Right lobe of liver (tissue), 6 donors: Measurements from ENCODE around the gene S100A9. TPM values are rescaled to one million over a fixed set of nuclear protein-coding genes. Genes with fewer than 3 reads are reported as not detected.

Experiments used
- ATAC-seq, 4 donors: fragments of 200-7000 bp; cut with Tn5 transposase; one replicate each; pipeline ENCODE4 v1.9.1; 2020; ENCODE audit warnings: mild to moderate bottlenecking in 4 of 4, moderate library complexity in 4 of 4
- DNase-seq, 3 donors: peaks; one replicate each; pipeline ENCODE4 v3.0.0-alpha.2; 2020
- H3K27ac ChIP-seq, 3 donors: fragments of 200-600 bp; one replicate each; pipeline ENCODE4 v1.8.0; 2022
- H3K27me3 ChIP-seq, 2 donors: fragments of 200-600 bp; one replicate each; pipeline ENCODE4 v1.8.0; 2022
- H3K36me3 ChIP-seq, 4 donors: fragments of 200-600 bp; sonication (generic) in 1 of 4; one replicate each; pipeline versions ENCODE4 v1.5.1 to v1.8.0; 2017 to 2022; ENCODE audit warnings: control low read depth in 1 of 4
- H3K4me1 ChIP-seq, 4 donors: fragments of 200-600 bp; sonication (generic) in 1 of 4; one replicate each; pipeline versions ENCODE4 v1.5.1 to v1.8.0; 2017 to 2022; ENCODE audit warnings: control low read depth in 1 of 4
- H3K4me3 ChIP-seq, 3 donors: fragments of 200-600 bp; one replicate each; pipeline ENCODE4 v1.8.0; 2022
- H3K9me3 ChIP-seq, 4 donors: fragments of 200-600 bp; sonication (generic) in 1 of 4; one replicate each; pipeline versions ENCODE4 v1.5.1 to v1.8.0; 2017 to 2022; ENCODE audit warnings: control low read depth in 1 of 4
- CTCF ChIP-seq, 4 donors: fragments of 200-600 bp in 3 of 4; fragments of 450-650 bp in 1 of 4; IDR thresholded peaks; one replicate each; pipeline versions ENCODE4 v1.5.1 to v1.8.0; 2016 to 2022; ENCODE audit warnings: antibody characterized with exemption in 4 of 4, mild to moderate bottlenecking in 2 of 4
- POLR2A ChIP-seq: fragments of 450-650 bp; IDR thresholded peaks from one replicate; pipeline ENCODE4 v1.6.1; 2017; ENCODE audit warnings: antibody characterized with exemption, mild to moderate bottlenecking
- WGBS: methylation state at CpG from one replicate; pipeline ENCODE4 v1.1.6; 2018; ENCODE audit warnings: low coverage, low lambda C conversion rate; ENCODE audit not compliant: insufficient coverage; ENCODE audit errors: missing lambda C conversion rate; 5-methylcytosine and 5-hydroxymethylcytosine counted together
- intact Hi-C, 2 donors: fragments of 100-400 bp; cut with DNase I; formaldehyde crosslinking; loops; one replicate each; pipeline versions ENCODE4 v1.11.2 to v1.14.1; 2022
- total RNA-seq, 6 experiments: library from RNA; depleted of rRNA in 2 of 6; stranded (reverse); fragments of >200 nt in 2 of 6; fragmentation: NEBNext Ultra II Directional in 3 of 6; extraction: Animal tissue kit (Norgen Biotek cat#: 25700) in 3 of 6; gene quantifications; one replicate each; pipeline versions ENCODE4 v1.1.0 to v1.2.4, GENCODE V29; 2016 to 2023
- donor health status: DM: no; HTN: yes; CAD: no.
- donor health status: DM: no; HTN: no; CAD: no.
- donor health status: DM: no; HTN: no; CAD: no.
- donor health status: DM: no; HTN: yes; CAD: no.
- donor health status: DM: no; HTN: yes; CAD: no.

The S100A9 gene
- total RNA-seq, 6 experiments from 2014 or later = 34.3 to 96.8 (median 64.5) TPM

- Histone ChIP-seq H3K27me3 (no peaks in the 10 kb centered on the region), H3K27ac (no peak overlapping the region), H3K4me1 (peaks cover 0 to 8% (median 2%) of the 10 kb centered on the region in 4 donors), H3K36me3 (no peaks in the 10 kb centered on the region), H3K4me3 (no peak overlapping the region), H3K9me3 (no peaks in the 10 kb centered on the region)
- ATAC-seq (no peak), DNase-seq (peak in 1 of 3 donors; percentile 39)
- no peak for TF ChIP-seq POLR2A
- TF ChIP-seq CTCF (IDR thresholded peaks at IDR 0.05) = no peak
- WGBS = 79% methylated on average over 5 of the region's 8 CpGs
- intact Hi-C loops = loop anchor here in 1 of 2 donors (10.0 kb wide), 1 partner anchor 48 kb away; no protein-coding TSS in a partner anchor
These were observed 1.1 kb upstream of the S100A9 start for GRCh38 chr1:153356392-153357075.

- DNase-seq (peak; percentile 85 to 91 (median 90)), ATAC-seq (peak; percentile 86 to 91 (median 90))
- TF ChIP-seq CTCF (IDR thresholded peaks at IDR 0.05) (no peak), POLR2A (no peak)
- Histone ChIP-seq H3K27ac (peak overlapping the region in 1 of 3 donors; percentile 47), H3K27me3 (no peaks in the 10 kb centered on the region), H3K4me1 (peaks cover 0 to 8% (median 2%) of the 10 kb centered on the region in 4 donors), H3K36me3 (no peaks in the 10 kb centered on the region), H3K9me3 (no peaks in the 10 kb centered on the region), H3K4me3 (no peak overlapping the region)
- intact Hi-C loops = loop anchor here in 1 of 2 donors (10.0 kb wide), 1 partner anchor 48 kb away; no protein-coding TSS in a partner anchor
- whole genome bisulfite sequencing = 41% methylated on average over 7 of the region's 10 CpGs
These were observed 390 bp upstream of the S100A9 start for GRCh38 chr1:153357076-153357852.

GRCh38 chr1:153358691-153358975 lies 979 bp downstream of the S100A9 start:
- peaks cover 0 to 8% (median 2%) of the 10 kb centered on the region in 4 donors for H3K4me1 ChIP-seq
- H3K27ac ChIP-seq = peak overlapping the region in 1 of 3 donors; percentile 47
- no peaks in the 10 kb centered on the region for H3K36me3 ChIP-seq
- TF ChIP-seq CTCF (IDR thresholded peaks at IDR 0.05) (no peak), POLR2A (no peak)
- no peak for ATAC-seq
- no peaks in the 10 kb centered on the region for H3K9me3 ChIP-seq
- no peaks in the 10 kb centered on the region for H3K27me3 ChIP-seq
- DNase-seq = peak in 1 of 3 donors; percentile 28
- WGBS = 94% methylated on average over 2 of the region's 3 CpGs
- H3K4me3 ChIP-seq = peak overlapping the region in 1 of 3 donors; percentile 16
- intact Hi-C loops = loop anchor here in 1 of 2 donors (10.0 kb wide), 1 partner anchor 46 kb away; no protein-coding TSS in a partner anchor

GRCh38 chr1:153359241-153359640 lies 1.6 kb downstream of the S100A9 start:
- Histone ChIP-seq H3K4me3 (peak overlapping the region in 1 of 3 donors; percentile 16), H3K36me3 (no peaks in the 10 kb centered on the region), H3K27me3 (no peaks in the 10 kb centered on the region), H3K4me1 (peaks cover 0 to 8% (median 2%) of the 10 kb centered on the region in 4 donors), H3K27ac (no peak overlapping the region), H3K9me3 (no peaks in the 10 kb centered on the region)
- DNase-seq (peak in 1 of 3 donors; percentile 42), ATAC-seq (no peak)
- TF ChIP-seq CTCF (IDR thresholded peaks at IDR 0.05) (no peak), POLR2A (no peak)
- WGBS = no CpG with 5 or more reads among the region's 6 CpGs
- intact Hi-C loops = loop anchor here in 1 of 2 donors (10.0 kb wide), 1 partner anchor 46 kb away; no protein-coding TSS in a partner anchor
